Right atrium auricular region (tissue), 2 donors: ENCODE measurements around the gene GFRA1. TPM values are rescaled to one million over a fixed set of nuclear protein-coding genes. Genes with fewer than 3 reads are reported as not detected.

Experiments used
- DNase-seq: peaks from one replicate; pipeline ENCODE4 v3.0.0-alpha.2; 2019; ENCODE audit warnings: low spot score
- H3K27ac ChIP-seq, 2 donors: fragments of 200-600 bp; sonication (generic); 1 replicate in 1 of 2; 2 replicates in 1 of 2; pipeline ENCODE4 v1.5.1; 2016 to 2019
- H3K27me3 ChIP-seq, 2 donors: fragments of 200-600 bp; sonication (generic); one replicate each; pipeline versions ENCODE4 v1.5.1 to v1.6.0; 2017 to 2019
- H3K36me3 ChIP-seq: fragments of 200-600 bp; sonication (generic); one replicate; pipeline ENCODE4 v1.5.1; 2016
- H3K4me1 ChIP-seq, 2 donors: fragments of 200-600 bp; sonication (generic); one replicate each; pipeline versions ENCODE4 v1.5.1 to v1.6.0; 2017 to 2019
- H3K4me3 ChIP-seq, 2 donors: fragments of 200-600 bp; sonication (generic); 1 replicate in 1 of 2; 2 replicates in 1 of 2; pipeline ENCODE4 v1.5.1; 2017 to 2019; ENCODE audit warnings: mild to moderate bottlenecking in 1 of 2, moderate library complexity in 1 of 2
- H3K9me3 ChIP-seq, 2 donors: fragments of 200-600 bp; sonication (generic); one replicate each; pipeline ENCODE4 v1.5.1; 2019
- CTCF ChIP-seq, 2 donors: fragments of 200-600 bp; sonication (generic); IDR thresholded peaks; one replicate each; pipeline ENCODE4 v1.5.1; 2019; ENCODE audit warnings: antibody characterized with exemption in 2 of 2
- total RNA-seq, 2 donors: library from RNA; depleted of rRNA; stranded (reverse); fragments of >200 nt; gene quantifications; one replicate each; pipeline ENCODE4 v1.1.0, GENCODE V29; 2016

The GFRA1 gene
- total RNA-seq, 2 donors from 2014 or later, result 9.1 to 18.7 TPM

- DNase-seq, result no peak
- H3K4me1 ChIP-seq, result no peaks in the 10 kb centered on the region
- H3K36me3 ChIP-seq, result no peaks in the 10 kb centered on the region
- H3K4me3 ChIP-seq, result no peak overlapping the region
- no peaks in the 10 kb centered on the region for H3K27me3 ChIP-seq
- peaks cover 0 to 9% of the 10 kb centered on the region in 2 donors for H3K9me3 ChIP-seq
- no peak overlapping the region for H3K27ac ChIP-seq
- no peak for TF ChIP-seq CTCF (IDR thresholded peaks at IDR 0.05)
Measured at GRCh38 chr10:116133634-116134033, 139.4 kb downstream of the GFRA1 start.

GRCh38 chr10:116132780-116133399 is 140.1 kb downstream of the GFRA1 start:
- no peaks in the 10 kb centered on the region for H3K27me3 ChIP-seq
- H3K36me3 ChIP-seq, result no peaks in the 10 kb centered on the region
- H3K9me3 ChIP-seq, result peaks cover 0 to 9% of the 10 kb centered on the region in 2 donors
- no peak overlapping the region for H3K27ac ChIP-seq
- TF ChIP-seq CTCF (IDR thresholded peaks at IDR 0.05), result no peak
- no peaks in the 10 kb centered on the region for H3K4me1 ChIP-seq
- no peak for DNase-seq
- H3K4me3 ChIP-seq, result no peak overlapping the region

DNA sequence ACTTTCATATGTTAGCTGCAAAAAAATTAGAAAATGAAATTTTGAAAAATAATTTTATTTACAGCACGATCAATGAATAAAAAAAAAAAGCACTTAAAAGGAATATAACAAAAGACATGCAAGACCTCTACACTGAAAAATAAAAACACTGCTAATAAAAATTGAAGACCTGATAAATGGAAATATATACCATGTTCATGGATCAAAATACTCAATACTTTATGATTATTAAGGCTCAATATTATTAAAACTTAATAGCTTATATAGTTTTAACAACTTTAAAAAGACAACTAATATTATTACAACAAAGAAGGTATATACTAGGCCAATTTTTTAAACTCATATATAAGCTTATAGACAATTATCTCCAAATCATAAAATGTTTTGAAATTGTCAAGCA is 143.0 kb downstream of the GFRA1 start:
- no peaks in the 10 kb centered on the region for H3K27me3 ChIP-seq
- no peaks in the 10 kb centered on the region for H3K4me1 ChIP-seq
- no peak overlapping the region for H3K27ac ChIP-seq
- TF ChIP-seq CTCF (IDR thresholded peaks at IDR 0.05), result no peak
- DNase-seq, result no peak
- peaks cover 0 to 9% of the 10 kb centered on the region in 2 donors for H3K9me3 ChIP-seq
- H3K36me3 ChIP-seq, result no peaks in the 10 kb centered on the region
- no peak overlapping the region for H3K4me3 ChIP-seq

- H3K4me1 ChIP-seq, result no peaks in the 10 kb centered on the region
- no peak overlapping the region for H3K4me3 ChIP-seq
- H3K9me3 ChIP-seq, result peaks cover 0 to 9% of the 10 kb centered on the region in 2 donors
- H3K36me3 ChIP-seq, result no peaks in the 10 kb centered on the region
- TF ChIP-seq CTCF (IDR thresholded peaks at IDR 0.05), result no peak
- no peaks in the 10 kb centered on the region for H3K27me3 ChIP-seq
- no peak for DNase-seq
- no peak overlapping the region for H3K27ac ChIP-seq
Measured at GRCh38 chr10:116126954-116127695, 145.9 kb downstream of the GFRA1 start.

GRCh38 chr10:116126239-116126638 is 146.8 kb downstream of the GFRA1 start:
- peaks cover 0 to 9% of the 10 kb centered on the region in 2 donors for H3K9me3 ChIP-seq
- no peak overlapping the region for H3K27ac ChIP-seq
- H3K36me3 ChIP-seq, result no peaks in the 10 kb centered on the region
- no peak for DNase-seq
- no peaks in the 10 kb centered on the region for H3K27me3 ChIP-seq
- no peak overlapping the region for H3K4me3 ChIP-seq
- H3K4me1 ChIP-seq, result no peaks in the 10 kb centered on the region
- no peak for TF ChIP-seq CTCF (IDR thresholded peaks at IDR 0.05)
